KOPT-K1 (cell line): ENCODE measurements around the gene AGBL5.

Experiments
- H3K27ac ChIP-seq: fragments of 200-600 bp; sonication (generic); 2 replicates; pipeline ENCODE4 v1.5.1; 2016; ENCODE audit warnings: antibody characterized with exemption, mild to moderate bottlenecking, low read depth, low read length; ENCODE audit not compliant: poor library complexity, severe bottlenecking
- H3K36me3 ChIP-seq: fragments of 200-600 bp; sonication (generic); 2 replicates; pipeline ENCODE4 v1.5.1; 2017; ENCODE audit warnings: antibody characterized with exemption, mild to moderate bottlenecking, low read length, moderate library complexity; ENCODE audit not compliant: insufficient read depth
- H3K9me3 ChIP-seq: fragments of 200-600 bp; sonication (generic); 2 replicates; pipeline ENCODE4 v1.5.1; 2017; ENCODE audit warnings: antibody characterized with exemption, low read length, mild to moderate bottlenecking; ENCODE audit not compliant: insufficient read depth, poor library complexity, severe bottlenecking

The AGBL5 gene

GRCh38 chr2:27050996-27051901, at the start of gene AGBL5:
AGBL5 (plus strand) TSS chr2:27051668; CDS start chr2:27052959, 1,291 bp downstream.
- H3K27ac ChIP-seq = peak within 1 kb of the TSS; percentile 88
- no peaks in the 10 kb centered on the region for H3K9me3 ChIP-seq
- H3K36me3 ChIP-seq = peaks cover 31% of the 10 kb centered on the region

- no peaks in the 10 kb centered on the region for H3K36me3 ChIP-seq
Measured at GRCh38 chr2:27001950-27002349, 49.5 kb upstream of the AGBL5 start.

GRCh38 chr2:27003007-27003406, 48.5 kb upstream of the AGBL5 start:
- Histone ChIP-seq H3K27ac (no peak overlapping the region), H3K36me3 (no peaks in the 10 kb centered on the region), H3K9me3 (no peaks in the 10 kb centered on the region)

More at GRCh38 chr2:27001950-27002349, 49.5 kb upstream of the AGBL5 start:
- Histone ChIP-seq H3K27ac (no peak overlapping the region), H3K9me3 (no peaks in the 10 kb centered on the region)

GRCh38 chr2:27003857-27004256, 47.6 kb upstream of the AGBL5 start:
- Histone ChIP-seq H3K9me3 (no peaks in the 10 kb centered on the region), H3K36me3 (no peaks in the 10 kb centered on the region), H3K27ac (no peak overlapping the region)

DNA sequence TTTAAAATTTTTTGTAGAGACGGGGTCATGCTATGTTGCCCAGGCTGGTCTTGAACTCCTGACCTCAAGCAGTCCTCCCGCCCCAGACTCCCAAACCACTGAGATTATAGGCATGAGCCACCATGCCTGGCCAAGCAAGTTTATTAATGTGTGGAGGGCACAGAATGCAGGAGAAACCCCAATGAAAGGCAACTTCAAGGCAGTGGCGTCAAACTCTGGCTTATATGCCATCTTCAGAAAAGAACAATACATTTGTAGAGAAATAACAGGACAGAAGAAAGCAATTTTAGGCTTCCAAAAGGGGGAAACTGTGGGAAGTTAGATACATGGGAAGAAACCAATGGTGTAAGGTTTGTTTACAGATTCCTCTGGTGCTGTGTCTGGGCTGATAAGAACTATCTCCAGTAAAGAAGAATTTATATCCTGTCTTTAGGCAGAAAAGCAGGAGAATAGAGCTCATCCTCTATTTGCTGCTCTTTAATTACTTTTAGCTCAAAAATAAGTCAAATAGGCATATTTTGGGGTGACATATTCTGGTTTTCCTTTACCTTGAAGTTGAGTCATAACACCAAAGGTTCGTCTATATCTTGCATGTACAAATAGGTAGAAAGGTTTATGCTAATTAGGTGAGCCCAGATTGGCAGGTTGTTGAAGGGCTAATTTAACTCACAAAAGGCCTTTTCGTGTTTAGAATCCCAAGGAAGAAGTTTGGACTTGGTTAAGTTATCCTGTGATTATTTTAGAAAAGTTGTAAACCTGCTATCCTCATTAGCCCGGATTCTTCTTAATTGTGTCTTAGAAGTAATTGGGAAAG, 44.7 kb upstream of the AGBL5 start:
- H3K27ac ChIP-seq = no peak overlapping the region
- H3K36me3 ChIP-seq = no peaks in the 10 kb centered on the region
- H3K9me3 ChIP-seq = no peaks in the 10 kb centered on the region

DNA sequence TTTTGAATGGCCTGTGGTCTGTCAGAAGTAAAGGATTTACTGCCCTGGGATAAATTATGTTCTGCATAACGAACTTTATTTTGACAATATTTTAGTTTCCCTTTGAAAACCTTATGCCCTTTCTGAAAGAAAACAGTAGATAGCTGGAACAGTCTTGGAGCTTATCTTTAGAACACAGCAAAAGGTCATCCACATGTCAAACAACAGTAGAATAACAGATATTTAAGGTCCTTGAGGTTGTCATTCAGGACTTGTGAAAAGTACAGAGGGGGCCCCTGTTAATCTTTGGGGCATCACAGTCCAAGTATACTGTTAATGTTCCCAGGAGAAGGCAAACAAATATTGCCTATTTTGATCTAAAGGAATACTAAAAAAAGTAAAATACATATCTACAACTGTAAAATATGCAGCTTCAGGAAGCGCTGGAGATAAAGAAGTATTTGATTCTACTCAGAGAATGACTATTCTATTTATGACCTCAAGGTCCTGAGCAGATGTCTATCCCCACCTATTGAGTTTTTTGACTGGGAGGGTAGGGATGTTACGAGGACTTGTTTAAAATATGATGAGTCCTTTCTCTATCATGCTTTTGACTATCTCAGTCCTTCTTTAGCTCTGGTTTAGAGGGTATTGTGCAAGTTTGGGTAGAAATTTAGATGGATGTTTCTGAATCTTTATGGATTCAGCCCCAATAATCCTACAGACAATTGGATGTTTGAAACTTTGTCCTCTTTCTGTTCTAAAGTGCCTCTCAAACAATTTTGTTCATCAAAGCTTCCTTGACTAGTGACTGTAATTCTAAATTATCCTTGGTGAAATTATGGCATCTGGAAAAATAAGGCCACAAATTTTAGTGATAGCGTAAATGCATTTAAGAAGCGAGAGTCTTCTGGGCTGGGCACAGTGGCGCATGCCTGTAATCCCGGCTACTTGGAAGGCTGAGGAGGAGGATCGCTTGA, 43.8 kb upstream of the AGBL5 start:
- H3K36me3 ChIP-seq = no peaks in the 10 kb centered on the region
- H3K9me3 ChIP-seq = no peaks in the 10 kb centered on the region
- no peak overlapping the region for H3K27ac ChIP-seq

GRCh38 chr2:27008678-27009077, 42.8 kb upstream of the AGBL5 start:
- Histone ChIP-seq H3K36me3 (no peaks in the 10 kb centered on the region), H3K27ac (no peak overlapping the region), H3K9me3 (no peaks in the 10 kb centered on the region)

DNA sequence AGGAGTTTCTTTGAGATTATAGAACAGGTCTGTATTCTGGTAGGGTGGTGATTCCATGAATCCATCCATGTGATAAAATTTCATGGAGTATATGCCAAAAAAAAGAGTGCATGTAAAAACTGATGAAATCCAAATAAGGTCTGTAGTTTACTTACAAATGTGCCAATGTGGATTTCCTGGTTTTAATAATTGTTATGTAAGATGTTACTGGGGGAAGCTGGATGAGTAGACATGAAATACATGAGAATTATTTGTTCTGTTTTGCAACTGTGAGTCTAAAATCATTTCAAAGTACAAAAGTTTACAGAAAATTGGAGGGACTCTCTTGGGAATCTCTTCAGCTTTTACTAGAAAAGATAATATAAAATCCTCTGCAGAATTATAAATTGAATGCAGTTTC, 42.4 kb upstream of the AGBL5 start:
- Histone ChIP-seq H3K9me3 (no peaks in the 10 kb centered on the region), H3K36me3 (no peaks in the 10 kb centered on the region), H3K27ac (no peak overlapping the region)

DNA sequence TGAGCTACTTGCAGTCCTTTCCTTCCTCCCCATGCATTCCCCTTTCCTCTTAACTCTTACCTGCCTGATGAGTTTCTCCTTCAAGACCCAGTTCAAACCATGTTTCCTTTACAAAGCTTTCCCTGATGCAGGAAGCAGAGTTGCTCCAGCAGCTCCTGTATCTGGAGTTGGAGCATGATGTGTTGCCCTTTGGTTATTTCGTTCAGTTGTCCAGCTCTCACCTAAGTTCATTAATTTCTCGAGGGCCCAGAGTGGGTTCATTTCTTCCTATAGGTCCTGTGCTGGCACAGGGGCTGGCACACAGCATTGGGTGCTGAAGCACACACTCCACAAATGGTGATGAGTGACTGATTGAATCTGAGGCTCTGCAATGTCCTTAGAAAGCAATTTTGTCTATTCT, 41.8 kb upstream of the AGBL5 start:
- H3K36me3 ChIP-seq = no peaks in the 10 kb centered on the region
- no peak overlapping the region for H3K27ac ChIP-seq
- H3K9me3 ChIP-seq = no peaks in the 10 kb centered on the region

GRCh38 chr2:27010139-27010538, 41.3 kb upstream of the AGBL5 start:
- no peak overlapping the region for H3K27ac ChIP-seq
- no peaks in the 10 kb centered on the region for H3K36me3 ChIP-seq
- no peaks in the 10 kb centered on the region for H3K9me3 ChIP-seq

- Histone ChIP-seq H3K36me3 (no peaks in the 10 kb centered on the region), H3K9me3 (no peaks in the 10 kb centered on the region), H3K27ac (no peak overlapping the region)
Measured at GRCh38 chr2:27013738-27014137, 37.7 kb upstream of the AGBL5 start.

DNA sequence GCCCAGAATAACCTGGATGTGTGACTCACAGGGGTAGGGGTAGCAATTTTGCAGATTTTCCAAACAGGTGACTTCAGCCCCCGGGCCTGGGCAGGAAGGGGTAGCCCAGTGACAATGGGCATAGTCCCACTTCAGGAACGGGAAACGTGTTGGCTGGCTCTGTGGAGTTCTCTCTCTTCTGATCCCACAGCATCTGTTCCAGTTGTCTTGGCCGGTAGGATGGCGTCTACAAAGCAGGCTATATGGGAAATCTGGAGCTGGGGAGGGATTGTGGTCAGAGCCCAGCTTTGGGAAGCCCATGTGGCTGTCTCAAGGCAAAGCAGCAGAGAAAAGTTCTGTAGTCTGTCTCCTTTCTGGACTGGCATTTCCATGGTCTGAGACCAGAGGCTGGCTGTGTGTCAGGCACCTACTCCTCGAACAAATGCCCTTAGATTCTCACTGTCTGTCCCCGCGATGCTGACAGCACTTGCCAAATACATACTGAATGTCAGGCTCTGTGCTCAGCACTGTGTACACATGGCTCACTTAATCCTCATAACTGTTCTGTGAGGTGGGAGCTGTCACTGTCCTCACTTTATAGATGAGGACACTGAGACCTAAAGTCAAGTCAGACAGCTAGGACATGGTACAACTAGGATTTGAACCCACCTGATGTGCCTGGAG, 36.6 kb upstream of the AGBL5 start:
- no peaks in the 10 kb centered on the region for H3K36me3 ChIP-seq

DNA sequence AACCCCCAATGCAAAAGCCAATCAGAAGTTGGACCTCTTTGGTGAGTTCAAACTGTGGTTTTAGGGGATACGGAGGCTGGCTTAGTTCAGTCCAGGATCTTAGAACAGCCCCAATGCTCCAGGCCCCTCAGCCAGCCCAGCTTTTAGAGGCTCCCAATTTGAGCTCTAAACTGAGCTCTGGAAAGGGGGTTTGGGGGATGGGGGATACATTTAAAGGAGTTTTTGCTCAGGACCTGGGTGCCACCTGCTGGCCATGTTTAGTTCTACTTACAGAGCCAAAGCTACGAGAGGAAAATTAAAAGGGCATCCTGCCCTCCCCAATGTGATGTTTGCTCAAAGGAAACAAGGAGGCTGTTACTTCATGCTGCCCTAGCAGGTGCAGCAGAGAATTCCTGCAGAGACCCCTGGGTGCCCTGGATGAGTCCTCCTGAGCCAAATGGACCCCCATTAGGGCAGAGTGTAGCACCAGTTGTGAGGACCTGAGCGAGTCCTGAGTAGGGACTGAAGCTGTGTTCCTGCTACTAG, 34.6 kb upstream of the AGBL5 start:
- no peaks in the 10 kb centered on the region for H3K9me3 ChIP-seq
- H3K27ac ChIP-seq = no peak overlapping the region
- H3K36me3 ChIP-seq = no peaks in the 10 kb centered on the region

More for the DNA sequence above, 36.6 kb upstream of the AGBL5 start:
- Histone ChIP-seq H3K27ac (no peak overlapping the region), H3K9me3 (no peaks in the 10 kb centered on the region)

GRCh38 chr2:27018142-27018541, 33.3 kb upstream of the AGBL5 start:
- no peak overlapping the region for H3K27ac ChIP-seq
- H3K9me3 ChIP-seq = no peaks in the 10 kb centered on the region

More at GRCh38 chr2:27018142-27018541, 33.3 kb upstream of the AGBL5 start:
- no peaks in the 10 kb centered on the region for H3K36me3 ChIP-seq
